ENCODE results near the gene C11orf52. TPM values are rescaled to one million over a fixed set of nuclear protein-coding genes. Genes with fewer than 3 reads are reported as not detected.

The C11orf52 gene
- total and polyA plus RNA-seq, 2 donors (not counting 1 experiment from before 2014, with no cell fraction given): not detected

GRCh38 chr11:111933872-111934271, 15.2 kb downstream of the C11orf52 start:
- DNase-seq: no peak
- POLR2A ChIA-PET: no interaction called here
- no peak overlapping the region for H3K27ac Mint-ChIP-seq
- H3K9me3 Mint-ChIP-seq (ENCODE audit: insufficient read depth): no peaks in the 10 kb centered on the region
- H3K36me3 ChIP-seq (replicated peaks in 1 of 2; ENCODE audit: control extremely low read depth in 1 of 2, control insufficient read depth in 1 of 2, extremely low read depth in 1 of 2, insufficient read depth in 2 of 2, low read length in 1 of 2): no peaks in the 10 kb centered on the region
- H3K4me3 ChIP-seq (ENCODE audit: control extremely low read depth in 1 of 5, extremely low read depth in 1 of 5, insufficient read depth in 1 of 5, low read depth in 2 of 5, low read length in 4 of 5): no peak overlapping the region
- H3K9ac ChIP-seq (ENCODE audit: low read length): no peak overlapping the region
- H3K9me3 ChIP-seq (ENCODE audit: control extremely low read depth in 1 of 3, control insufficient read depth in 2 of 3, insufficient read depth in 1 of 3, low read length in 2 of 3): no peaks in the 10 kb centered on the region
- H2AFZ ChIP-seq (ENCODE audit: insufficient read depth, low read depth, low read length, poor library complexity, severe bottlenecking): no peak overlapping the region
- TF ChIP-seq, protein P1, sequence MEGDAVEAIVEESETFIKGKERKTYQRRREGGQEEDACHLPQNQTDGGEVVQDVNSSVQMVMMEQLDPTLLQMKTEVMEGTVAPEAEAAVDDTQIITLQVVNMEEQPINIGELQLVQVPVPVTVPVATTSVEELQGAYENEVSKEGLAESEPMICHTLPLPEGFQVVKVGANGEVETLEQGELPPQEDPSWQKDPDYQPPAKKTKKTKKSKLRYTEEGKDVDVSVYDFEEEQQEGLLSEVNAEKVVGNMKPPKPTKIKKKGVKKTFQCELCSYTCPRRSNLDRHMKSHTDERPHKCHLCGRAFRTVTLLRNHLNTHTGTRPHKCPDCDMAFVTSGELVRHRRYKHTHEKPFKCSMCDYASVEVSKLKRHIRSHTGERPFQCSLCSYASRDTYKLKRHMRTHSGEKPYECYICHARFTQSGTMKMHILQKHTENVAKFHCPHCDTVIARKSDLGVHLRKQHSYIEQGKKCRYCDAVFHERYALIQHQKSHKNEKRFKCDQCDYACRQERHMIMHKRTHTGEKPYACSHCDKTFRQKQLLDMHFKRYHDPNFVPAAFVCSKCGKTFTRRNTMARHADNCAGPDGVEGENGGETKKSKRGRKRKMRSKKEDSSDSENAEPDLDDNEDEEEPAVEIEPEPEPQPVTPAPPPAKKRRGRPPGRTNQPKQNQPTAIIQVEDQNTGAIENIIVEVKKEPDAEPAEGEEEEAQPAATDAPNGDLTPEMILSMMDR (IDR thresholded peaks at IDR 0.05): no peak
- no peak for TF ChIP-seq EZH2 (IDR thresholded peaks at IDR 0.05; ENCODE audit: borderline replicate concordance, insufficient read depth, low read depth, low read length, poor library complexity, severe bottlenecking)
- H4K20me1 ChIP-seq (ENCODE audit: control insufficient read depth, insufficient read depth, low read length, poor library complexity, severe bottlenecking): no peaks in the 10 kb centered on the region
- intact Hi-C loops (cut with micrococcal nuclease): no loop called here
- no CpG with 5 or more reads among the region's 1 CpG for WGBS (ENCODE audit: insufficient coverage)
- no peak overlapping the region for H3K4me2 ChIP-seq (replicated peaks; ENCODE audit: low read depth, low read length, poor library complexity, severe bottlenecking)
- H3K4me3 Mint-ChIP-seq: no peak overlapping the region
- H3K27ac ChIP-seq (ENCODE audit: low read length in 2 of 2): no peak overlapping the region
- ATAC-seq (ENCODE audit: low read depth): no peak
- CTCF ChIA-PET: interaction anchor here (0.7 to 5.3 kb wide), 3 partner anchors 25 to 346 kb away, joined by 3 to 54 read pairs (median 4); no protein-coding TSS in a partner anchor
- H3K27me3 ChIP-seq (replicated peaks in 1 of 4; ENCODE audit: control extremely low read depth in 1 of 4, control insufficient read depth in 3 of 4, insufficient read depth in 4 of 4, low read length in 3 of 4): peaks cover 0 to 18% (median 5%) of the 10 kb centered on the region in 4 experiments
- H3K4me1 Mint-ChIP-seq: peaks cover 26% of the 10 kb centered on the region
- H3K27me3 Mint-ChIP-seq: peaks cover 18% of the 10 kb centered on the region
- H3K4me1 ChIP-seq (ENCODE audit: control insufficient read depth in 2 of 2, insufficient read depth in 2 of 2, low read length in 2 of 2): peaks cover 18 to 34% of the 10 kb centered on the region in 2 donors
- no peaks in the 10 kb centered on the region for H3K79me2 ChIP-seq (ENCODE audit: control insufficient read depth, insufficient read depth, low read length)

- no peak for ATAC-seq (ENCODE audit: low read depth)
- ChIA-PET CTCF (interaction anchor here (0.7 to 5.3 kb wide), 4 partner anchors 25 to 346 kb away, joined by 3 to 54 read pairs (median 4); no protein-coding TSS in a partner anchor), POLR2A (no interaction called here)
- H3K36me3 ChIP-seq (replicated peaks in 1 of 2; ENCODE audit: control extremely low read depth in 1 of 2, control insufficient read depth in 1 of 2, extremely low read depth in 1 of 2, insufficient read depth in 2 of 2, low read length in 1 of 2): no peaks in the 10 kb centered on the region
- no peak overlapping the region for H3K27ac ChIP-seq (ENCODE audit: low read length in 2 of 2)
- no peaks in the 10 kb centered on the region for H3K9me3 ChIP-seq (ENCODE audit: control extremely low read depth in 1 of 3, control insufficient read depth in 2 of 3, insufficient read depth in 1 of 3, low read length in 2 of 3)
- no peak for DNase-seq
- H3K4me2 ChIP-seq (replicated peaks; ENCODE audit: low read depth, low read length, poor library complexity, severe bottlenecking): no peak overlapping the region
- no peak overlapping the region for H3K9ac ChIP-seq (ENCODE audit: low read length)
- H3K4me1 Mint-ChIP-seq: peaks cover 31% of the 10 kb centered on the region
- H3K4me1 ChIP-seq (ENCODE audit: control insufficient read depth in 2 of 2, insufficient read depth in 2 of 2, low read length in 2 of 2): peaks cover 21 to 36% of the 10 kb centered on the region in 2 donors
- no peak for TF ChIP-seq EZH2 (IDR thresholded peaks at IDR 0.05; ENCODE audit: borderline replicate concordance, insufficient read depth, low read depth, low read length, poor library complexity, severe bottlenecking)
- TF ChIP-seq, protein P1 (IDR thresholded peaks at IDR 0.05): no peak
- no peaks in the 10 kb centered on the region for H3K9me3 Mint-ChIP-seq (ENCODE audit: insufficient read depth)
- H4K20me1 ChIP-seq (ENCODE audit: control insufficient read depth, insufficient read depth, low read length, poor library complexity, severe bottlenecking): no peaks in the 10 kb centered on the region
- no peaks in the 10 kb centered on the region for H3K79me2 ChIP-seq (ENCODE audit: control insufficient read depth, insufficient read depth, low read length)
- H2AFZ ChIP-seq (ENCODE audit: insufficient read depth, low read depth, low read length, poor library complexity, severe bottlenecking): no peak overlapping the region
- H3K27ac Mint-ChIP-seq: no peak overlapping the region
- peaks cover 18% of the 10 kb centered on the region for H3K27me3 Mint-ChIP-seq
- intact Hi-C loops (cut with micrococcal nuclease): no loop called here
- H3K4me3 ChIP-seq (ENCODE audit: control extremely low read depth in 1 of 5, extremely low read depth in 1 of 5, insufficient read depth in 1 of 5, low read depth in 2 of 5, low read length in 4 of 5): no peak overlapping the region
- H3K4me3 Mint-ChIP-seq: no peak overlapping the region
- no CpG with 5 or more reads among the region's 1 CpG for WGBS (ENCODE audit: insufficient coverage)
- H3K27me3 ChIP-seq (replicated peaks in 1 of 4; ENCODE audit: control extremely low read depth in 1 of 4, control insufficient read depth in 3 of 4, insufficient read depth in 4 of 4, low read length in 3 of 4): peaks cover 0 to 18% (median 5%) of the 10 kb centered on the region in 4 experiments
These were observed 15.6 kb downstream of the C11orf52 start for GRCh38 chr11:111934306-111934705.

Measured in B cell (primary cell).